HFFc6 (cell line): ENCODE data around the gene EML4. TPM values are rescaled to one million over a fixed set of nuclear protein-coding genes. Genes with fewer than 3 reads are reported as not detected.

ENCODE experiments used
- DNase-seq: peaks from one replicate; pipeline ENCODE4 v3.0.0-alpha.2; 2018
- H3K27ac Mint-ChIP-seq: 2 replicates; pipeline ENCODE4 v1.8.0; 2020; ENCODE audit warnings: mild to moderate bottlenecking, mixed read lengths
- H3K27me3 Mint-ChIP-seq: 2 replicates; pipeline ENCODE4 v1.8.0; 2021; ENCODE audit warnings: mild to moderate bottlenecking, moderate library complexity, mixed read lengths; ENCODE audit not compliant: insufficient read depth
- H3K36me3 Mint-ChIP-seq: 2 replicates; pipeline ENCODE4 v1.8.0; 2021; ENCODE audit warnings: low read depth, mixed read lengths
- H3K4me1 Mint-ChIP-seq: 2 replicates; pipeline ENCODE4 v1.8.0; 2020; ENCODE audit warnings: low read depth, mixed read lengths
- H3K4me3 Mint-ChIP-seq: 2 replicates; pipeline ENCODE4 v1.8.0; 2020; ENCODE audit warnings: mild to moderate bottlenecking, moderate library complexity, mixed read lengths
- H3K9me3 Mint-ChIP-seq: 2 replicates; pipeline ENCODE4 v1.8.0; 2020; ENCODE audit warnings: mild to moderate bottlenecking, mixed read lengths
- CTCF ChIP-seq: fragments of 200-600 bp; sonication (generic); IDR thresholded peaks from 2 replicates; pipeline ENCODE4 v1.5.0; 2021; ENCODE audit warnings: antibody characterized with exemption, mild to moderate bottlenecking
- total RNA-seq, 6 experiments: library from RNA; stranded (reverse); fragmentation: NEBNext Ultra II Directional; extraction: Animal tissue kit (Norgen Biotek cat#: 25700); gene quantifications; 2 replicates in 1 of 6; 3 replicates in 5 of 6; pipeline ENCODE4 v1.2.3, GENCODE V29; 2021

EML4 gene
- total RNA-seq, 6 experiments from 2014 or later: 31.7 to 35.8 (median 33.6) TPM

GRCh38 chr2:42328923-42329322 is 159.8 kb downstream of the EML4 start:
- no peak for TF ChIP-seq CTCF
- no peak overlapping the region for H3K4me3 Mint-ChIP-seq
- H3K9me3 Mint-ChIP-seq: no peaks in the 10 kb centered on the region
- no peak for DNase-seq
- peaks cover 25% of the 10 kb centered on the region; the same call in 1 of the 2 replicates for H3K36me3 Mint-ChIP-seq
- no peaks in the 10 kb centered on the region for H3K4me1 Mint-ChIP-seq
- no peaks in the 10 kb centered on the region for H3K27me3 Mint-ChIP-seq
- H3K27ac Mint-ChIP-seq: no peak overlapping the region

DNA sequence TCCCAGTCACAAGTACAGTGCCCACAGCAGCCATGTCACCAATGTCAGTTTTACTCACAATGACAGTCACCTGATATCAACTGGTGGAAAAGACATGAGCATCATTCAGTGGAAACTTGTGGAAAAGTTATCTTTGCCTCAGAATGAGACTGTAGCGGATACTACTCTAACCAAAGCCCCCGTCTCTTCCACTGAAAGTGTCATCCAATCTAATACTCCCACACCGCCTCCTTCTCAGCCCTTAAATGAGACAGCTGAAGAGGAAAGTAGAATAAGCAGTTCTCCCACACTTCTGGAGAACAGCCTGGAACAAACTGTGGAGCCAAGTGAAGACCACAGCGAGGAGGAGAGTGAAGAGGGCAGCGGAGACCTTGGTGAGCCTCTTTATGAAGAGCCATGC is 160.6 kb downstream of the EML4 start:
- no peak for DNase-seq
- peaks cover 25% of the 10 kb centered on the region; the same call in 1 of the 2 replicates for H3K36me3 Mint-ChIP-seq
- no peaks in the 10 kb centered on the region for H3K9me3 Mint-ChIP-seq
- no peak for TF ChIP-seq CTCF
- H3K4me1 Mint-ChIP-seq: no peaks in the 10 kb centered on the region
- H3K27ac Mint-ChIP-seq: no peak overlapping the region
- H3K4me3 Mint-ChIP-seq: no peak overlapping the region
- no peaks in the 10 kb centered on the region for H3K27me3 Mint-ChIP-seq

GRCh38 chr2:42331569-42332284 is 162.6 kb downstream of the EML4 start:
- no peak for DNase-seq
- Mint-ChIP-seq H3K27me3 (no peaks in the 10 kb centered on the region), H3K4me1 (0 out of 2 replicates have a peak, but pooled peaks cover 2% of the 10 kb centered on the region), H3K9me3 (no peaks in the 10 kb centered on the region), H3K27ac (no peak overlapping the region), H3K4me3 (no peak overlapping the region), H3K36me3 (peaks cover 39% of the 10 kb centered on the region)
- no peak for TF ChIP-seq CTCF

GRCh38 chr2:42332575-42332974 is 163.4 kb downstream of the EML4 start:
- Mint-ChIP-seq H3K4me3 (no peak overlapping the region), H3K4me1 (peaks cover 11% of the 10 kb centered on the region; the same call in 1 of the 2 replicates), H3K27ac (no peak overlapping the region), H3K9me3 (no peaks in the 10 kb centered on the region), H3K36me3 (peaks cover 47% of the 10 kb centered on the region), H3K27me3 (no peaks in the 10 kb centered on the region)
- no peak for DNase-seq
- TF ChIP-seq CTCF: no peak

GRCh38 chr2:42333579-42333978 is 164.4 kb downstream of the EML4 start:
- Mint-ChIP-seq H3K36me3 (peaks cover 57% of the 10 kb centered on the region), H3K4me3 (no peak overlapping the region), H3K27me3 (peaks cover 5% of the 10 kb centered on the region), H3K27ac (no peak overlapping the region; the same call in 1 of the 2 replicates), H3K4me1 (peaks cover 11% of the 10 kb centered on the region; the same call in 1 of the 2 replicates), H3K9me3 (no peaks in the 10 kb centered on the region)
- DNase-seq: no peak
- no peak for TF ChIP-seq CTCF
